Breast epithelium (tissue), 4 donors: Measurements from ENCODE around the gene PTMS. TPM values are rescaled to one million over a fixed set of nuclear protein-coding genes. Genes with fewer than 3 reads are reported as not detected.

Experiments used
- DNase-seq, 2 donors: peaks; one replicate each; pipeline ENCODE4 v3.0.0-alpha.2; 2019; ENCODE audit warnings: low spot score in 2 of 2
- H3K27ac ChIP-seq, 2 donors: fragments of 200-600 bp; sonication (generic) in 1 of 2; one replicate each; pipeline ENCODE4 v1.5.1; 2016 to 2019; ENCODE audit warnings: mild to moderate bottlenecking in 1 of 2
- H3K27me3 ChIP-seq, 2 donors: fragments of 200-600 bp; sonication (generic) in 1 of 2; one replicate each; pipeline versions ENCODE4 v1.5.1 to v1.6.0; 2017 to 2019; ENCODE audit warnings: control low read depth in 1 of 2, mild to moderate bottlenecking in 1 of 2
- H3K36me3 ChIP-seq: fragments of 200-600 bp; one replicate; pipeline ENCODE4 v1.5.1; 2019
- H3K4me1 ChIP-seq, 2 donors: fragments of 200-600 bp; sonication (generic); one replicate each; pipeline ENCODE4 v1.5.1; 2016 to 2019; ENCODE audit warnings: control low read depth in 1 of 2
- H3K4me3 ChIP-seq, 3 donors: fragments of 200-600 bp; sonication (generic); 1 replicate in 2 of 3; 2 replicates in 1 of 3; pipeline ENCODE4 v1.5.1; 2016 to 2019; ENCODE audit warnings: mild to moderate bottlenecking in 3 of 3, moderate library complexity in 2 of 3
- H3K9me3 ChIP-seq, 2 donors: fragments of 200-600 bp; sonication (generic) in 1 of 2; one replicate each; pipeline ENCODE4 v1.5.1; 2016 to 2019; ENCODE audit warnings: control low read depth in 1 of 2
- CTCF ChIP-seq, 3 donors: fragments of 450-650 bp; IDR thresholded peaks; one replicate each; pipeline ENCODE4 v1.5.1; 2016 to 2017; ENCODE audit warnings: antibody characterized with exemption in 3 of 3, mild to moderate bottlenecking in 3 of 3, moderate library complexity in 3 of 3
- POLR2A ChIP-seq: fragments of 450-650 bp; IDR thresholded peaks from one replicate; pipeline ENCODE4 v1.6.1; 2016; ENCODE audit warnings: antibody characterized with exemption, mild to moderate bottlenecking, moderate library complexity
- POLR2AphosphoS5 ChIP-seq, 3 donors: sonication (generic); formaldehyde crosslinking; IDR thresholded peaks; one replicate each; pipeline ENCODE4 v1.6.1; 2017; ENCODE audit warnings: antibody characterized with exemption in 3 of 3
- intact Hi-C: fragments of 100-400 bp; cut with DNase I; formaldehyde crosslinking; loops from one replicate; pipeline ENCODE4 v1.15.1; 2023; ENCODE audit warnings: low total_unique reads
- total RNA-seq, 3 donors: library from RNA; depleted of rRNA; stranded (reverse); fragments of >200 nt; gene quantifications; one replicate each; pipeline ENCODE4 v1.1.0, GENCODE V29; 2016

PTMS gene
- total RNA-seq, 3 donors from 2014 or later = 70.9 to 101 (median 85.8) TPM

GRCh38 chr12:6819106-6820030 is 53.2 kb downstream of the PTMS start:
- TF ChIP-seq POLR2AphosphoS5 (IDR thresholded peaks at IDR 0.05) = no peak
- no peak for TF ChIP-seq POLR2A
- no peak for TF ChIP-seq CTCF (IDR thresholded peaks at IDR 0.05)
- H3K27ac ChIP-seq = no peak overlapping the region
- no peaks in the 10 kb centered on the region for H3K4me1 ChIP-seq
- no peaks in the 10 kb centered on the region for H3K9me3 ChIP-seq
- H3K4me3 ChIP-seq = no peak overlapping the region
- DNase-seq = no peak
- H3K27me3 ChIP-seq = peaks cover 5 to 19% of the 10 kb centered on the region in 2 donors
- intact Hi-C loops = loop anchor here (10.0 kb wide), 1 partner anchor 205 kb away; no protein-coding TSS in a partner anchor
- no peaks in the 10 kb centered on the region for H3K36me3 ChIP-seq

GRCh38 chr12:6820166-6820565 is 54.0 kb downstream of the PTMS start:
- peaks cover 0 to 2% of the 10 kb centered on the region in 2 donors for H3K4me1 ChIP-seq
- intact Hi-C loops = loop anchor here (10.0 kb wide), 1 partner anchor 205 kb away; no protein-coding TSS in a partner anchor
- no peak overlapping the region for H3K4me3 ChIP-seq
- H3K9me3 ChIP-seq = no peaks in the 10 kb centered on the region
- TF ChIP-seq POLR2A (no peak), POLR2AphosphoS5 (IDR thresholded peaks at IDR 0.05) (no peak), CTCF (IDR thresholded peaks at IDR 0.05) (no peak)
- H3K27me3 ChIP-seq = peaks cover 5 to 19% of the 10 kb centered on the region in 2 donors
- no peak for DNase-seq
- H3K36me3 ChIP-seq = no peaks in the 10 kb centered on the region
- H3K27ac ChIP-seq = no peak overlapping the region

Other genes starting within 250 kb of the PTMS start
- gene GAPDH, start 231.8 kb upstream of the PTMS start, total RNA-seq = 1,000 to 10,000 TPM; 1,134 to 1,818 (median 1,628) TPM
- 10 to 100 TPM in 2 of 3 donors, 1 to 10 TPM in 1; 7.2 to 22.4 (median 15.7) TPM for gene IFFO1, start 210.3 kb upstream of the PTMS start, total RNA-seq
- 10 to 100 TPM; 30.6 to 37.6 (median 31.5) TPM for gene NOP2, start 198.1 kb upstream of the PTMS start, total RNA-seq
- gene CHD4, start 159.0 kb upstream of the PTMS start, total RNA-seq = 100 to 1,000 TPM; 162 to 227 (median 203) TPM
- gene LPAR5, start 130.4 kb upstream of the PTMS start, total RNA-seq = 1 to 10 TPM in 2 of 3 donors, under 1 TPM in 1; 0.98 to 1.8 (median 1.8) TPM
- gene ACRBP, start 118.9 kb upstream of the PTMS start, total RNA-seq = 1 to 10 TPM in 1 of 3 donors, under 1 TPM in 2; 0.59 to 2.4 (median 0.66) TPM
- 10 to 100 TPM; 51.1 to 74.2 (median 56.3) TPM for gene ING4, start 103.2 kb upstream of the PTMS start, total RNA-seq
- gene ZNF384, start 77.0 kb upstream of the PTMS start, total RNA-seq = 10 to 100 TPM; 34.4 to 57.0 (median 49.5) TPM
- under 1 TPM in 2 of 3 donors, not detected in 1; 0.29 to 0.33 TPM for gene PIANP, start 65.5 kb upstream of the PTMS start, total RNA-seq
- gene COPS7A, start 42.3 kb upstream of the PTMS start, total RNA-seq = 10 to 100 TPM; 52.1 to 72.2 (median 59.9) TPM
- 100 to 1,000 TPM; 130 to 168 (median 159) TPM for gene MLF2, start 13.2 kb upstream of the PTMS start, total RNA-seq
- gene LAG3, start 6.2 kb downstream of the PTMS start, total RNA-seq = 1 to 10 TPM in 1 of 3 donors, under 1 TPM in 2; 0.44 to 1.3 (median 0.80) TPM
- 10 to 100 TPM in 2 of 3 donors, 1 to 10 TPM in 1; 5.9 to 29.0 (median 11.0) TPM for gene CD4, start 23.2 kb downstream of the PTMS start, total RNA-seq
- 1 to 10 TPM; 2.6 to 4.2 (median 4.1) TPM for gene GPR162, start 55.5 kb downstream of the PTMS start, total RNA-seq
- 10 to 100 TPM in 2 of 3 donors, 1 to 10 TPM in 1; 7.5 to 29.5 (median 10.1) TPM for gene P3H3, start 62.0 kb downstream of the PTMS start, total RNA-seq
- gene GNB3, start 74.6 kb downstream of the PTMS start, total RNA-seq = 1 to 10 TPM in 2 of 3 donors, under 1 TPM in 1; 0.80 to 3.3 (median 2.2) TPM
- gene CDCA3, start 84.9 kb downstream of the PTMS start, total RNA-seq = 1 to 10 TPM in 2 of 3 donors, under 1 TPM in 1; 0.33 to 3.0 (median 1.8) TPM
- 10 to 100 TPM; 32.6 to 52.8 (median 34.7) TPM for gene USP5, start 85.8 kb downstream of the PTMS start, total RNA-seq
- 100 to 1,000 TPM; 297 to 386 (median 351) TPM for gene TPI1, start 101.2 kb downstream of the PTMS start, total RNA-seq
- gene SPSB2, start 106.9 kb downstream of the PTMS start, total RNA-seq = 10 to 100 TPM in 2 of 3 donors, 1 to 10 TPM in 1; 9.0 to 13.4 (median 12.7) TPM
- gene LRRC23, start 138.5 kb downstream of the PTMS start, total RNA-seq = 10 to 100 TPM in 2 of 3 donors, 1 to 10 TPM in 1; 7.4 to 15.4 (median 10.8) TPM
- gene ENO2, start 148.2 kb downstream of the PTMS start, total RNA-seq = 10 to 100 TPM in 2 of 3 donors, 1 to 10 TPM in 1; 5.0 to 16.1 (median 11.1) TPM
- 10 to 100 TPM; 57.9 to 96.4 (median 59.7) TPM for gene ATN1, start 161.6 kb downstream of the PTMS start, total RNA-seq
- gene RNU7-1, start 177.5 kb downstream of the PTMS start, total RNA-seq = not detected
- 100 to 1,000 TPM; 515 to 824 (median 547) TPM for gene C12orf57, start 177.7 kb downstream of the PTMS start, total RNA-seq
- 10 to 100 TPM; 14.7 to 28.0 (median 20.3) TPM for gene PTPN6, start 185.0 kb downstream of the PTMS start, total RNA-seq
- 100 to 1,000 TPM; 194 to 237 (median 221) TPM for gene PHB2, start 204.3 kb downstream of the PTMS start, total RNA-seq
- 10 to 100 TPM; 29.6 to 52.0 (median 49.5) TPM for gene EMG1, start 204.6 kb downstream of the PTMS start, total RNA-seq